Spleen (tissue), 11 donors: ENCODE measurements around the gene PCBD2. TPM values are rescaled to one million over a fixed set of nuclear protein-coding genes. Genes with fewer than 3 reads are reported as not detected.

Experiments used
- DNase-seq: peaks from one replicate; pipeline ENCODE4 v3.0.0-alpha.2; 2020
- H3K27ac ChIP-seq, 8 donors: fragments of 200-600 bp; sonication (generic) in 7 of 8; 1 replicate in 4 of 8; 2 replicates in 4 of 8; pipeline versions ENCODE4 v1.5.0 to v1.8.0; 2016 to 2021; ENCODE audit warnings: inconsistent platforms in 4 of 8, mild to moderate bottlenecking in 4 of 8, moderate library complexity in 1 of 8
- H3K27me3 ChIP-seq, 7 donors: fragments of 200-600 bp; sonication (generic) in 6 of 7; replicated peaks in 1 of 7; 1 replicate in 4 of 7; 2 replicates in 3 of 7; pipeline versions ENCODE4 v1.5.0 to v1.8.0; 2016 to 2021; ENCODE audit warnings: inconsistent platforms in 3 of 7, mild to moderate bottlenecking in 1 of 7
- H3K36me3 ChIP-seq, 6 donors: fragments of 200-600 bp; sonication (generic) in 5 of 6; 1 replicate in 4 of 6; 2 replicates in 2 of 6; pipeline versions ENCODE4 v1.5.0 to v1.8.0; 2016 to 2021; ENCODE audit warnings: inconsistent platforms in 2 of 6
- H3K4me1 ChIP-seq, 6 donors: fragments of 200-600 bp; sonication (generic) in 5 of 6; 1 replicate in 3 of 6; 2 replicates in 3 of 6; pipeline versions ENCODE4 v1.5.0 to v1.8.0; 2016 to 2021; ENCODE audit warnings: inconsistent platforms in 3 of 6
- H3K4me3 ChIP-seq, 8 donors: fragments of 200-600 bp; sonication (generic) in 7 of 8; 1 replicate in 4 of 8; 2 replicates in 4 of 8; pipeline versions ENCODE4 v1.5.0 to v1.8.0; 2016 to 2021; ENCODE audit warnings: inconsistent platforms in 4 of 8, mild to moderate bottlenecking in 4 of 8, moderate library complexity in 2 of 8
- H3K9me3 ChIP-seq, 8 donors: fragments of 200-600 bp; sonication (generic) in 7 of 8; 1 replicate in 4 of 8; 2 replicates in 4 of 8; pipeline versions ENCODE4 v1.5.0 to v1.8.0; 2016 to 2021; ENCODE audit warnings: inconsistent platforms in 4 of 8
- CTCF ChIP-seq, 11 experiments: fragments of 200-600 bp in 7 of 11; fragments of 450-650 bp in 4 of 11; sonication (generic) in 4 of 11; IDR thresholded peaks in 8 of 11; conservative IDR thresholded peaks in 3 of 11; 1 replicate in 7 of 11; 2 replicates in 4 of 11; pipeline versions ENCODE4 v1.4.0 to v1.8.0; 2016 to 2021; ENCODE audit warnings: antibody characterized with exemption in 11 of 11, inconsistent platforms in 4 of 11, mild to moderate bottlenecking in 1 of 11
- POLR2A ChIP-seq, 3 donors: fragments of 450-650 bp; IDR thresholded peaks; one replicate each; pipeline ENCODE4 v1.5.1; 2017; ENCODE audit warnings: antibody characterized with exemption in 3 of 3, mild to moderate bottlenecking in 1 of 3
- POLR2AphosphoS5 ChIP-seq, 3 donors: sonication (generic); formaldehyde crosslinking; IDR thresholded peaks; one replicate each; pipeline ENCODE4 v1.5.1; 2017; ENCODE audit warnings: antibody characterized with exemption in 3 of 3
- WGBS, 5 donors: extraction: QIAGEN DNeasy Blood & Tissue Kit in 3 of 5; methylation state at CpG; one replicate each; pipeline versions ENCODE4 v1.1.5 to v1.1.7; 2013 to 2018; 5-methylcytosine and 5-hydroxymethylcytosine counted together
- intact Hi-C: fragments of 100-400 bp; cut with DNase I; formaldehyde crosslinking; loops from one replicate; pipeline ENCODE4 v1.15.0; 2023; ENCODE audit warnings: low total_unique reads
- polyA plus RNA-seq, 3 donors: library from polyadenylated mRNA; stranded (reverse); fragments of 200-250 nt; gene quantifications; one replicate each; pipeline ENCODE4 v1.2.1, GENCODE V29; 2013
- total RNA-seq, 7 donors: library from RNA; depleted of rRNA in 3 of 7; stranded (reverse); fragments of >200 nt in 3 of 7; fragmentation: NEBNext Ultra II Directional in 4 of 7; extraction: Animal tissue kit (Norgen Biotek cat#: 25700) in 4 of 7; gene quantifications; one replicate each; pipeline versions ENCODE4 v1.1.0 to v1.2.1, GENCODE V29; 2016 to 2021
- donor health status: healthy with polysubstance abuse.
- donor health status: DM: no; HTN: no; CAD: no; lungs with moderate emphysema.
- donor health status: DM: no; HTN: no; CAD: no.
- donor health status: Bipolar disorder and iron deficiency.
- donor health status: healthy.
- donor health status: DM: no; HTN: no; CAD: no.
- donor health status: DM: yes; HTN: yes; CAD: no.

The PCBD2 gene
- total and polyA plus RNA-seq, 10 donors: 2.8 to 15.8 (median 9.2) TPM

- Histone ChIP-seq H3K4me1 (no peaks in the 10 kb centered on the region), H3K4me3 (no peak overlapping the region), H3K36me3 (peaks cover 0 to 98% (median 38%) of the 10 kb centered on the region in 6 donors), H3K27me3 (no peaks in the 10 kb centered on the region), H3K9me3 (no peaks in the 10 kb centered on the region), H3K27ac (no peak overlapping the region)
- 91 to 98% (median 96%) methylated on average over 7 of the region's 7 CpGs for WGBS, 5 donors
- TF ChIP-seq POLR2A (IDR thresholded peaks at IDR 0.05) (no peak), CTCF (IDR thresholded peaks at IDR 0.05 in 8 of 11, conservative IDR thresholded peaks at IDR 0.05 in 3 of 11) (no peak), POLR2AphosphoS5 (IDR thresholded peaks at IDR 0.05) (no peak)
- intact Hi-C loops: no loop called here
- no peak for DNase-seq
Measured at GRCh38 chr5:134893748-134894505, 11.0 kb upstream of the PCBD2 start.

DNA sequence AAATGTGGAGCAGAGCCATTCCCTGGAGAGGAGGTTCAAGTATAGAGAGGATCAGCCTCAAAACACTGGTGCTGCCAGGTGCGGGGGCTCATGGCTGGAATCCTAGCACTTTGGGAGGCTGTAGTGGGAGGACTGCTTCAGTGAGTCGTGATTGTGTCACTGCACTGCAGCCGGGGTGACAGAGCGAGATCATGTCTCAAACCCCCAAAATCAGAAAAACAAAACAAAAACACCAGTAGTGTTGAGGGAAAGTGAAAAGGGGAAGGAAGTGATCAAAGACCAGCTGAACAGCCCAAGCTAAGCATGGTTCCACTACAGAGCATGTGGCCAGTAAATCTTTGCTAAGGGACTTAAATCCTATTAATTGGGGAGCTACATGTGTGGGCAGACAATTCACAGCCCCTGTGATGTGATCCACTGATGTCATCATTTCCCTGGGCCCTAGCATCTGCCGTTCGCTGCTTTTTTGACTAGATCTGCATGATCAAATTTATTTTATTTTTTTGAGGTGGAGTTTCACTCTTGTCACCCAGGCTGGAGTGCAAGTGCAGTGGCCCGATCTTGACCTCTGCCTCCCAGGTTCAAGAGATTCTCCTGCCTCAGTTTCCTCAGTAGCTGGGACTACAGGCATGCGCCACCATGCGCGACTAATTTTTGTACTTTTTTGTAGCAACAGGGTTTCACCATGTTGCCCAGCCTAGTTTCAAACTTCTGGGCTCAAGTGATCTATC lies 2.7 kb upstream of the PCBD2 start:
- no peak for TF ChIP-seq CTCF (IDR thresholded peaks at IDR 0.05 in 8 of 11, conservative IDR thresholded peaks at IDR 0.05 in 3 of 11)
- peak in 2 of 3 donors; percentile 9 to 48 for TF ChIP-seq POLR2AphosphoS5 (IDR thresholded peaks at IDR 0.05)
- no peak for TF ChIP-seq POLR2A (IDR thresholded peaks at IDR 0.05)
- DNase-seq: peak; percentile 80
- WGBS, 5 donors: 50 to 60% (median 57%) methylated on average over 10 of the region's 10 CpGs
- peak overlapping the region in 1 of 8 donors; percentile 10 for H3K4me3 ChIP-seq
- peak overlapping the region; percentile 31 to 100 (median 68) for H3K27ac ChIP-seq
- intact Hi-C loops: no loop called here
- H3K4me1 ChIP-seq: peaks cover 0 to 43% (median 27%) of the 10 kb centered on the region in 6 donors
- H3K9me3 ChIP-seq: no peaks in the 10 kb centered on the region
- peaks cover 0 to 44% (median 17%) of the 10 kb centered on the region in 6 donors for H3K36me3 ChIP-seq
- no peaks in the 10 kb centered on the region for H3K27me3 ChIP-seq

DNA sequence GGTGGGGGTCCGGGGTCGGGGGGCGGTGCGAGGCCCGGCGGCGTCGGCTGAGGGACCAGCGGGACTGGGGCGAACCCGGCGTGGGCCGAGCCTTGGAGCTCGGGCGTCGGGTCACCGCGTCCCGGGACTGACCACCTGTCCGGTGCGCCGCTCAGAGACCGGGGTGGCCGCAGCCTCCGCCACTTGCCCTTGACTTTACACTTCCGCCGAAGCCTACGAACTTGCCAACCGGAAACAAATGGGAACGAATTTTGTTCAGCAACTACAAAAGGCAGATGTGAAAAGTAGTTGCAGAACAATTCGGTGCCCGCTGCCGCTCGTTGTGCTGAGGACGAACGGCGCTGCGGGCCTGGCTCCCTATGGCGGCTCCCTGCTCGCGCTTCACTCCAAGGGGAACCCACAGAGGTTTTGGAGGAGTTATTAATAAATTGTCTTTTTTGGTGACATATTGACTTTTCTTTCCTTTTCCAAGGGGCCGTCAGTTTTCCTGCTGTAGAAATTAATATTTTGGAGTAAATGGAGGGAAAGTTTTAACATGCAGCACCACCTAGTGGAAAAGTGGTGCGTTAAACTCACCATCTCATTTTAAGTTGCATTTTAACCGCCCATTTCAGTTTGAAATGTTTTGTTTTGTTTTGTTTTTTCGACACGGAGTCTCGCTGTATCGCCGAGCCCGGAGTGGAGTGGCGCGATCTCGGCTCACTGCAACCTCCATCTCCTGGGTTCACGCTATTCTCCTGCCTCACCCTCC lies 490 bp downstream of the PCBD2 start:
- Histone ChIP-seq H3K36me3 (peaks cover 0 to 25% (median 5%) of the 10 kb centered on the region in 6 donors), H3K27me3 (no peaks in the 10 kb centered on the region), H3K9me3 (no peaks in the 10 kb centered on the region), H3K4me3 (peak overlapping the region; percentile 74 to 99 (median 94)), H3K4me1 (peaks cover 0 to 43% (median 27%) of the 10 kb centered on the region in 6 donors), H3K27ac (peak overlapping the region; percentile 94 to 100 (median 99))
- WGBS, 5 donors: 0 to 1% (median 0%) methylated on average over 34 to 54 of the region's 54 CpGs
- intact Hi-C loops: no loop called here
- peak; percentile 76 for DNase-seq
- TF ChIP-seq POLR2A (IDR thresholded peaks at IDR 0.05) (no peak), CTCF (IDR thresholded peaks at IDR 0.05 in 8 of 11, conservative IDR thresholded peaks at IDR 0.05 in 3 of 11) (peak; percentile 57 to 88 (median 79)), POLR2AphosphoS5 (IDR thresholded peaks at IDR 0.05) (peak; percentile 8 to 39 (median 11))
